Measurements from ENCODE around the gene ZNF592. TPM values are rescaled to one million over a fixed set of nuclear protein-coding genes. Genes with fewer than 3 reads are reported as not detected.

The ZNF592 gene
- total RNA-seq, 3 donors from 2014 or later: 29.4 to 35.3 (median 33.4) TPM

DNA sequence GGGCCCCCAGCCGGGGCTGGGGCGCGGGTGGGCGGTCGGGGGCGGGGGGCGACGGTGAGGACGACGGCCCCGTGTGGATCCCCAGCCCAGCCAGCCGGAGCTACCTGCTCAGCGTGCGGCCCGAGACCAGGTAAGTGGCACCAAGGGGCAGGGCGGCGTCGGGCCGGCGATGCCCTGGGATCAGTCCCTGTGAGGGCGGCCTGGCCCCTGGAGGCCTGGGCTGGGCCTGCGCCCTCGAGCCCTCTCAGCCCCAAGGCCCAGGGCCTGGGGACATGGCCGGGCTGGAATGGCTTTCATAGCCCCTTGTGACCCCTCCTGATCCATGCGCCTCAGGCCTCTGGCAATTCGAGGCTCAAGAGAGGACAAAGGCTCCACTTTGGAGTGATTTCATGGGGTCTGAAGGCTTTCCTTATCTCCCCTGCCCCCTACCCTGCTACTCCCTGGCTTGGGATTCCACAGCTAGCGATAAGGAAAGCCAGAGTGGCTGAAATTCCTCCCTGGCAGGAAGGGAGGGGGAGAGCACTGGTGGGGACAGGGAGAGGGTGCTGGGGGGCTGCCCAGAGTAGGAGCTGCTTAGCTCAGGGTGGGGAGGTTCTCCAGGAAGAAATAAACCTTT, 69.2 kb downstream of the ZNF592 start:
- intact Hi-C loops (cut with DNase I, micrococcal nuclease): no loop called here

DNA sequence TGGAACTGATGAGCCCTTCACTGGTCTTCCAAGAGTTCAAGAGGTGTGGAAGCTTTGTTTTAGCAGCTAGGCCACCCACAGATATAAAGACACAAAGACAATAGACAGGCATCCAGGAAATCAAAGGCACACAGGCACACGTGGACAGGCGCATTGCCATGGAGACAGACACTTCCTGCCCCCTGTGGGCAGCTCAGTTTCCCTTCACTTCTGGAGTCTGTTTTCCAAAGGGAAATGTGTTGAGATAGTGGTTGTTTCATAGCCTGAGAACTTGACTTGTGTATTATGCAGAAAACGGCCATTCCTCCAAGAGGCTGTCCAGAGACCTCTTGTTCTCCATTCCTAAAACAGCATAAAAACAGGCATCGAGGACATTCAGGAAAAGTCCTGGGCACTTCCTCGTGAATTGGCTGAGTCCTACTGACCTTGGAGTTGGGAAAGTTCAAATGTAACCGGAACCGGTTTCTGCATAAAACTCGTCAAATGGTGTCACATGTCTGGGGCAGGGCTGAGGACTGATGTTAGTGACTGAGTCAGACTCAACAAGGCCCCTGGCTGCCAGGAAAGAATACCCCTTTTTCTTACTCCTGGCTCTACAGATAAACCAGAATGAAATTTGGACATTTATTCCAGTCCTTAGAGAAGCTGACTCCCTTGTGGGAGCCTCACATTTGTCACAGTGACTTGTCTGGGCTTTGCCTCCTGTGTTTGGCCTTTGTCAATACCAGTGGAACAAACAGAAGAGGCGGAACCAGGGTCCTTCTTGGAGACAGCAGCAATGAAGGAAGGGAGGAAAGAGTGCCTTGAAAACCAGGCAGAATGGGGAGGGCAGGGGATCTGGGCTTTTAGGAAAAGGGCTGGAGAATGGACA, 70.1 kb downstream of the ZNF592 start:
- Histone ChIP-seq H3K9me3 (no peaks in the 10 kb centered on the region), H3K4me3 (no peak overlapping the region), H3K36me3 (ENCODE audit: low read depth) (no peaks in the 10 kb centered on the region), H3K4me1 (ENCODE audit: low read depth) (peaks cover 3% of the 10 kb centered on the region)
- TF ChIP-seq, protein P1, sequence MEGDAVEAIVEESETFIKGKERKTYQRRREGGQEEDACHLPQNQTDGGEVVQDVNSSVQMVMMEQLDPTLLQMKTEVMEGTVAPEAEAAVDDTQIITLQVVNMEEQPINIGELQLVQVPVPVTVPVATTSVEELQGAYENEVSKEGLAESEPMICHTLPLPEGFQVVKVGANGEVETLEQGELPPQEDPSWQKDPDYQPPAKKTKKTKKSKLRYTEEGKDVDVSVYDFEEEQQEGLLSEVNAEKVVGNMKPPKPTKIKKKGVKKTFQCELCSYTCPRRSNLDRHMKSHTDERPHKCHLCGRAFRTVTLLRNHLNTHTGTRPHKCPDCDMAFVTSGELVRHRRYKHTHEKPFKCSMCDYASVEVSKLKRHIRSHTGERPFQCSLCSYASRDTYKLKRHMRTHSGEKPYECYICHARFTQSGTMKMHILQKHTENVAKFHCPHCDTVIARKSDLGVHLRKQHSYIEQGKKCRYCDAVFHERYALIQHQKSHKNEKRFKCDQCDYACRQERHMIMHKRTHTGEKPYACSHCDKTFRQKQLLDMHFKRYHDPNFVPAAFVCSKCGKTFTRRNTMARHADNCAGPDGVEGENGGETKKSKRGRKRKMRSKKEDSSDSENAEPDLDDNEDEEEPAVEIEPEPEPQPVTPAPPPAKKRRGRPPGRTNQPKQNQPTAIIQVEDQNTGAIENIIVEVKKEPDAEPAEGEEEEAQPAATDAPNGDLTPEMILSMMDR (IDR thresholded peaks at IDR 0.05): no peak
- no peak for DNase-seq
- ATAC-seq: peak; percentile 49
- intact Hi-C loops (cut with DNase I, micrococcal nuclease): no loop called here

More for the DNA sequence above, 69.2 kb downstream of the ZNF592 start:
- no peaks in the 10 kb centered on the region for H3K9me3 ChIP-seq
- H3K4me1 ChIP-seq (ENCODE audit: low read depth): peaks cover 3% of the 10 kb centered on the region
- DNase-seq: no peak
- ATAC-seq: peak; percentile 51
- no peaks in the 10 kb centered on the region for H3K36me3 ChIP-seq (ENCODE audit: low read depth)
- TF ChIP-seq, protein P1 (IDR thresholded peaks at IDR 0.05): no peak
- no peak overlapping the region for H3K4me3 ChIP-seq

GRCh38 chr15:84819291-84819768, 70.9 kb downstream of the ZNF592 start:
- DNase-seq (no peak), ATAC-seq (peak; percentile 7)
- no peaks in the 10 kb centered on the region for H3K9me3 ChIP-seq
- H3K36me3 ChIP-seq (ENCODE audit: low read depth): no peaks in the 10 kb centered on the region
- peaks cover 3% of the 10 kb centered on the region for H3K4me1 ChIP-seq (ENCODE audit: low read depth)
- TF ChIP-seq, protein P1 (IDR thresholded peaks at IDR 0.05): no peak
- no peak overlapping the region for H3K4me3 ChIP-seq
- intact Hi-C loops (cut with DNase I, micrococcal nuclease): no loop called here

GRCh38 chr15:84819791-84820190, 71.4 kb downstream of the ZNF592 start:
- ATAC-seq (no peak), DNase-seq (no peak)
- TF ChIP-seq, protein P1 (IDR thresholded peaks at IDR 0.05): no peak
- Histone ChIP-seq H3K4me3 (no peak overlapping the region), H3K36me3 (ENCODE audit: low read depth) (no peaks in the 10 kb centered on the region), H3K9me3 (no peaks in the 10 kb centered on the region), H3K4me1 (ENCODE audit: low read depth) (peaks cover 3% of the 10 kb centered on the region)
- intact Hi-C loops (cut with DNase I, micrococcal nuclease): loop anchor here in 1 of 2 donors (10.0 kb wide), 1 partner anchor 105 kb away; no protein-coding TSS in a partner anchor

- intact Hi-C loops (cut with DNase I, micrococcal nuclease): loop anchor here in 1 of 2 donors (10.0 kb wide), 1 partner anchor 103 kb away; no protein-coding TSS in a partner anchor
- H3K36me3 ChIP-seq (ENCODE audit: low read depth): no peaks in the 10 kb centered on the region
- H3K4me1 ChIP-seq (ENCODE audit: low read depth): peaks cover 3% of the 10 kb centered on the region
- TF ChIP-seq, protein P1 (IDR thresholded peaks at IDR 0.05): no peak
- no peak overlapping the region for H3K4me3 ChIP-seq
- ATAC-seq: no peak
- H3K9me3 ChIP-seq: no peaks in the 10 kb centered on the region
- DNase-seq: no peak
Measured at GRCh38 chr15:84821501-84822021, 73.2 kb downstream of the ZNF592 start.

All from mucosa of descending colon (tissue), 3 donors.